Progenitor cell of endocrine pancreas (in vitro differentiated cells): ENCODE data around the gene FRMD6. TPM values are rescaled to one million over a fixed set of nuclear protein-coding genes. Genes with fewer than 3 reads are reported as not detected.

Experiments
- DNase-seq: peaks from one replicate; pipeline ENCODE4 v3.0.0; 2021; ENCODE audit warnings: low spot score; ENCODE audit not compliant: unreplicated experiment
- H3K27ac Mint-ChIP-seq: 2 replicates; pipeline ENCODE4 v1.8.0; 2021; ENCODE audit warnings: mild to moderate bottlenecking, moderate library complexity, mixed read lengths
- H3K27me3 Mint-ChIP-seq: 2 replicates; pipeline ENCODE4 v1.8.0; 2021; ENCODE audit warnings: mixed read lengths
- H3K36me3 Mint-ChIP-seq: 2 replicates; pipeline ENCODE4 v1.8.0; 2022; ENCODE audit warnings: mixed read lengths; ENCODE audit not compliant: insufficient read depth
- H3K4me1 Mint-ChIP-seq: 2 replicates; pipeline ENCODE4 v1.8.0; 2021; ENCODE audit warnings: low read depth, mixed read lengths
- H3K4me3 Mint-ChIP-seq: 2 replicates; pipeline ENCODE4 v1.8.0; 2021; ENCODE audit warnings: low read depth, mild to moderate bottlenecking, moderate library complexity, mixed read lengths
- H3K9me3 Mint-ChIP-seq: 2 replicates; pipeline ENCODE4 v1.8.0; 2021; ENCODE audit warnings: low read depth, mixed read lengths
- CTCF ChIP-seq: fragments of 200-600 bp; sonication (generic); IDR thresholded peaks from one replicate; pipeline ENCODE4 v1.5.0; 2021; ENCODE audit warnings: antibody characterized with exemption, mild to moderate bottlenecking; ENCODE audit not compliant: unreplicated experiment
- total RNA-seq: library from RNA; stranded (reverse); gene quantifications from 2 replicates; pipeline ENCODE4 v1.2.1, GENCODE V29; 2021

Gene FRMD6
- total RNA-seq, 1 donor from 2014 or later: 40.7 TPM

GRCh38 chr14:51715742-51716141 is 64.0 kb downstream of the FRMD6 start:
- no peak for TF ChIP-seq CTCF
- H3K27me3 Mint-ChIP-seq: no peaks in the 10 kb centered on the region
- H3K4me1 Mint-ChIP-seq: peaks cover 9% of the 10 kb centered on the region
- no peak overlapping the region for H3K27ac Mint-ChIP-seq
- H3K4me3 Mint-ChIP-seq: no peak overlapping the region
- no peaks in the 10 kb centered on the region for H3K9me3 Mint-ChIP-seq
- DNase-seq: no peak
- H3K36me3 Mint-ChIP-seq: peaks cover 20% of the 10 kb centered on the region

GRCh38 chr14:51716610-51717009 is 64.9 kb downstream of the FRMD6 start:
- H3K27me3 Mint-ChIP-seq: no peaks in the 10 kb centered on the region
- no peak overlapping the region for H3K4me3 Mint-ChIP-seq
- no peaks in the 10 kb centered on the region for H3K9me3 Mint-ChIP-seq
- H3K27ac Mint-ChIP-seq: no peak overlapping the region
- TF ChIP-seq CTCF: no peak
- no peak for DNase-seq
- peaks cover 20% of the 10 kb centered on the region for H3K36me3 Mint-ChIP-seq
- peaks cover 9% of the 10 kb centered on the region for H3K4me1 Mint-ChIP-seq

GRCh38 chr14:51717766-51718165 is 66.1 kb downstream of the FRMD6 start:
- peaks cover 21% of the 10 kb centered on the region for H3K36me3 Mint-ChIP-seq
- peaks cover 9% of the 10 kb centered on the region for H3K4me1 Mint-ChIP-seq
- no peaks in the 10 kb centered on the region for H3K9me3 Mint-ChIP-seq
- no peak for DNase-seq
- no peak overlapping the region for H3K4me3 Mint-ChIP-seq
- no peak for TF ChIP-seq CTCF
- no peak overlapping the region for H3K27ac Mint-ChIP-seq
- no peaks in the 10 kb centered on the region for H3K27me3 Mint-ChIP-seq

GRCh38 chr14:51719955-51720354 is 68.2 kb downstream of the FRMD6 start:
- H3K4me1 Mint-ChIP-seq: peaks cover 9% of the 10 kb centered on the region
- peaks cover 25% of the 10 kb centered on the region for H3K36me3 Mint-ChIP-seq
- no peaks in the 10 kb centered on the region for H3K9me3 Mint-ChIP-seq
- no peak for DNase-seq
- H3K27me3 Mint-ChIP-seq: no peaks in the 10 kb centered on the region
- TF ChIP-seq CTCF: no peak
- H3K4me3 Mint-ChIP-seq: no peak overlapping the region
- no peak overlapping the region for H3K27ac Mint-ChIP-seq

GRCh38 chr14:51723990-51724389 is 72.3 kb downstream of the FRMD6 start:
- no peak overlapping the region for H3K27ac Mint-ChIP-seq
- no peak for TF ChIP-seq CTCF
- no peaks in the 10 kb centered on the region for H3K4me1 Mint-ChIP-seq
- no peak overlapping the region for H3K4me3 Mint-ChIP-seq
- no peaks in the 10 kb centered on the region for H3K27me3 Mint-ChIP-seq
- no peak for DNase-seq
- no peaks in the 10 kb centered on the region for H3K9me3 Mint-ChIP-seq
- peaks cover 43% of the 10 kb centered on the region for H3K36me3 Mint-ChIP-seq
